ENCODE data around the gene NR3C2. TPM values are rescaled to one million over a fixed set of nuclear protein-coding genes. Genes with fewer than 3 reads are reported as not detected.
A peak's percentile ranks its signal among the peaks of the same experiment; 100 is the strongest.

The NR3C2 gene
- total RNA-seq, 1 experiment from 2014 or later: 0.63 TPM

DNA sequence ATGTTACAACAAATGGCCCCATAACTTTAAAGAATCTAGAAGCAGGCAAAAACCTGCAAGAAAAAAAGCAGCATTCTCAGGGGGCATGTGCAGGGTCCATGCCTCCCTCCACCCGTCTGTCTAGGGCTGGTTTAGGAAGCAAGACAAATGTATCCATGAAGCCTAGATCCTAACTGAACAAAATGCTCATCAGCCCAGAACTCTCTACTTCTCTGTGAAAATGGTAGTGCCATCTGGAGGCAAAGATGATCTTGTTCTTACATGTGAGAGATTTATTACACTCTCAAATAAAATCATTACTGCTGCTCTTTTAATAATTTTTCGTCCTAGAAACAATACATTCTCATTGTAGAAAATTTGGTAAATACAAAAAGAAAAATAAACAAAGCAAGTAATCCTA, 26.7 kb downstream of the NR3C2 start:
- no peaks in the 10 kb centered on the region for H3K4me1 ChIP-seq
- no peaks in the 10 kb centered on the region for H3K9me3 ChIP-seq (replicated peaks)
- no peaks in the 10 kb centered on the region for H3K36me3 ChIP-seq
- no peaks in the 10 kb centered on the region for H3K27me3 ChIP-seq
- DNase-seq: peak; percentile 4 to 44
- no peak overlapping the region for H3K27ac ChIP-seq
- H3K4me3 ChIP-seq: no peak overlapping the region

DNA sequence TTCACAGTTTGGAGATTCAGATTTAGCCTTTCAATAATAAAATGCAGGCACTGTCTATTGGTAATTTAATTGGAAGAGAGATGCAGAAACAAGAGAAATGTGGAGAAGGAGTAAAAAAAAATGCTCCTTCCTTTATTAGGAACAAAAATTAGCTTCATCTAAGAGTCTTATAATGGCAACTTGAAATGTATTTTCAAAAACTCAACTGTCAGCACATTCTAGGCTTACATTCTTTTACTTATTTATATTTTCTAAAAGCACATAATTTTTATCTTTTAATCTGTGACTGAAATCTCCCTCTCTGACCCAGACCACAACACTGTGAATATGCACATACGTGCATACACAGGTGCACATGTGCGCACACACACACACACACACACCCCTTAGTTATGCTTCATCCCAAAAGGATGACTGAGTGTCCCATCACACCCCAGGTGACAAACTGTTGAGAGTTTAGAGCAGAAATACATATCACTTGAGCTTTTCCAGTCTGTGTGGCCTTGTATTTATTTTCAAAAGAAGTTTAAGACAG, 29.7 kb downstream of the NR3C2 start:
- Histone ChIP-seq H3K27me3 (no peaks in the 10 kb centered on the region), H3K36me3 (no peaks in the 10 kb centered on the region), H3K4me3 (no peak overlapping the region), H3K4me1 (no peaks in the 10 kb centered on the region), H3K9me3 (replicated peaks) (no peaks in the 10 kb centered on the region), H3K27ac (no peak overlapping the region)
- no peak for DNase-seq

DNA sequence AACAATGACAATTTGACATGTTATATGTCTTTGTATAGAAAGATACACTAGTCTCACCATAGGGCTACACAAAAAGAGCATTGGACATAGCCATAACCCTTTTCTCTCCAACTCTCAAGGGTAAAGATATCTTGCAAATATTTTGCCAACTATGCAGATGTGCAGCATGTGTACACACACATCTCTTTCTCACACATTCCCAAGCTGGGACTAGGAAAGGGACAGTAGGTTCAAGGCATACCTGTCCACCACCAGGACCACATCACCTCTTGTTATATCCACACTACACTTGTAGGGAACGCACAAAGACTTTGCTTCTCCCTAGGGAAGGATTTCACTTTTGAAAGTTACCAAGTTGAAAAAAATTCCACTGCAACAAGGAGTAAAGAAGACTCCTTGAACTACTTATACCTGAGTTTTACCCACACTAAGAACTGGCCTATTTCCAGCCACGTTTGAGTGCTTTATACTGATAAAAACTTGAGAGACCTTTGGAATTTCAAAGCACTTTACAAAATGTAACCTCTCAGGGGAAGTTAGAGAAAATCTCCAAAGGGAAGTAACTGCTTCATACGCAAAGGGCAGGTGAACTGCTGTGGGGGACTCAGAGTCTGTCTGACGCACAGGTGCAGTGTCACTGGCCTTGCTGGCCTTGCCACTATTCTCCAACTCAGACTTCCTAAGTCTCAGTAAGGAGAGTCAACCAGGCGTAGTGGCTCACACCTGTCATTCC, 36.9 kb downstream of the NR3C2 start:
- Histone ChIP-seq H3K4me3 (no peak overlapping the region), H3K27me3 (no peaks in the 10 kb centered on the region), H3K9me3 (replicated peaks) (no peaks in the 10 kb centered on the region), H3K27ac (no peak overlapping the region), H3K36me3 (no peaks in the 10 kb centered on the region), H3K4me1 (no peaks in the 10 kb centered on the region)
- no peak for DNase-seq

DNA sequence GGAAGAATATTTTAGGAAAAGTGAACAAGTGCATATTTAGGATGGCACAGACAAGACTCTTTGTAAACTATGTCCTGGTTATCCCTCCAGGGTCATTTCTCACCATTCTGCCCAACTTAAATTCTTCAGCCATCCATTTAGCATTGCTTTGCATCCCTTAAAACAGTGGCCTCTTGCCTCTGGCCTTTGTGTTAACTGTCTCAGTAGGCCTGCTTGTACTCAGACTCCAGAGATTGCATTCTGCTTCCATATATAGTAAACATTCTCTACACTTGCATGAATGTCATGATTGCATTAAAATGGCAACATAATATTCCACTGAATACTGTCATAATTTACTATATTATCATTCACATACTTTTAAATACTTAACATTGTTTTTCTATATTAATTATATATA, 43.2 kb downstream of the NR3C2 start:
- H3K36me3 ChIP-seq: no peaks in the 10 kb centered on the region
- no peak overlapping the region for H3K27ac ChIP-seq
- H3K27me3 ChIP-seq: no peaks in the 10 kb centered on the region
- DNase-seq: no peak
- no peak overlapping the region for H3K4me3 ChIP-seq
- H3K4me1 ChIP-seq: peaks cover 9% of the 10 kb centered on the region
- no peaks in the 10 kb centered on the region for H3K9me3 ChIP-seq (replicated peaks)

DNA sequence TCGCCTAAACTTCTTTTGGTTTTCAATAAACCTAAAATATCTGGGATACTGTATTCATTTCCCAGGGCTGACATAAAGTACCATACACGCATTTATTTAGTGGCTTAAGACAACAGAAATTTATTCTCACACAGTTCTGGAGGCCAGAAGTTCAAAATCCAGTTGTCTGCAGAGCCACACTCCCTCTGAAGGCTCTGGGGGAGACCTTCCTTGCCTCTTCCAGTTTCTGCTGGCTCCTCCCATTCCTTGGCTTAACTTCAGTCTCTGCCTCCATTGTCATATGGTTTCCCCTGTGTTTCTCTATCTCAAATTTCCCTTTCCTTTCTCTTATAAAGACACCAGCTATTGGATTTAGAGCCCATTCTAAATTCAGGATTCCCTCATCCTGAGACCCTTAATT, 44.4 kb downstream of the NR3C2 start:
- Histone ChIP-seq H3K4me3 (no peak overlapping the region), H3K27me3 (no peaks in the 10 kb centered on the region), H3K9me3 (replicated peaks) (no peaks in the 10 kb centered on the region), H3K4me1 (peaks cover 9% of the 10 kb centered on the region), H3K36me3 (no peaks in the 10 kb centered on the region), H3K27ac (no peak overlapping the region)
- DNase-seq: no peak

DNA sequence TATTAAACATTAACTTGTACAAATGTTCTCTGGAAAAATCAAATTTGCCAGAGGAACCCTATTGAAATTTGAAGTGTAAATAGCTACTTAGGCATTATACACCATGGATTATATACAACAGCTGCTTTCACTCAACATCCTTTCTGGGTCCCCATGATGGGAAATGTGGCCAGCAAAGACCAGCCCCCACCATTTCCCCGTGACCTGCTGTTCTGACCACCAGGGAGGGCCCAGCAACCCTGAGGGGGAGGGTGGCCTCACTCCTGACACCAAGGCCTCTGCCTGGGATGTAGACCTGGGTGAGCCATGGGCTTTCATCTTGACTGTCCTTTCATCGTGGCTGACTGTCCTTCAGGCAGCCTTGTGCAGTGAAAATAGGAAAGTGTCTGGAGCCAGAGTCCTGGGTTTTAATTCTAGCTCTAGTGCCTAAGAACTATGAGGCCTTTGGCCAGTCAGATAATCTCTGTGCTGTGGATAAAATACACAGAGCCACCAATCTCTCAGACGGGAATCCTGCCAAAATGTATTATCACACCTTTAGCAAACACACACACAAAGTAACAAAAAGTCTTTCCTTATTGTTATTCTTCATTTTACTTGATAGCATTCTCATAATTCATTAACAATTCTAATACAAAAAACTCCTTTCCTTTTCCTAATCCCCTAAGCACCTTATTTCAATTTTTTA, 45.1 kb downstream of the NR3C2 start:
- peak; percentile 41 to 58 for DNase-seq
- Histone ChIP-seq H3K9me3 (replicated peaks) (no peaks in the 10 kb centered on the region), H3K4me3 (no peak overlapping the region), H3K36me3 (no peaks in the 10 kb centered on the region), H3K27me3 (no peaks in the 10 kb centered on the region), H3K4me1 (peaks cover 9% of the 10 kb centered on the region), H3K27ac (peak overlapping the region; percentile 10; the same call in 1 of the 2 replicates)

DNA sequence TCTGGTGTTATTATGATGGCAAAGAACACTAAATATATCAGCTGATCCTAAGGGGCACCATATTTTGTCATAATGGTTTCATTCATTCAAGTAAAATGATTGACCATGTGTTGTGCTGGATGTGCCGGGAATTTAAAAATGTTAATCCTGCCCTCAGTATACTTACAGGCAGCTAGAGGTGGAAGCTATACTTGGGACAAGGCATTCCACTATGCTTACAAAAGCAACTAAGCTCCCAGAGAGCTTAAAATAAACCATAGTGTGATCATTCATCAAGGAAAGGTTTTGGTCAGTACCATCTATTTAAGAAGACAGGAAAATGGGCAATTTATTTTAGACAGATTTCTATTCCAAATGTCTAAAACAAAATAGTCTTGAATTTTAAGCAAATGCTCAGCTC, 46.4 kb downstream of the NR3C2 start:
- peaks cover 9% of the 10 kb centered on the region for H3K4me1 ChIP-seq
- DNase-seq: no peak

DNA sequence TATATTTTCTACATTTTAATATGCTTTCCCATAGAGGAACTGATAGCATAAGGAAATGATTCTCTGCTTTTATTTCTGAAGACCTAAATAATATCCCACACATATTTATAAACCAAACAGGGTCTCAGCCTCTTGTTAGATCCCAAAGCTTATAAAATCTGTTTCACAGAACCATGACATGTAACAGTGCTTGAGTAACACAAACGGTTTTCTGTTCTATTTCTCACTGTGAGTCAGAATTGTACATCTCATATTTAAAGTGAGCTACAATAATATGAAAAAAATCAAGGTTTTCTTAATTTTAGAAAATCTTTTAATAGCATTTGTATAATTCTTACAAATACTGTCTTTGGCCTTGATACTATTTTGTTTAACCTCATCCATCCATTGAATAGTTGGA, 51.2 kb downstream of the NR3C2 start:
- Histone ChIP-seq H3K27me3 (no peaks in the 10 kb centered on the region), H3K36me3 (no peaks in the 10 kb centered on the region), H3K9me3 (replicated peaks) (no peaks in the 10 kb centered on the region), H3K27ac (no peak overlapping the region), H3K4me3 (no peak overlapping the region), H3K4me1 (no peaks in the 10 kb centered on the region)
- DNase-seq: no peak

More for the DNA sequence above, 46.4 kb downstream of the NR3C2 start:
- Histone ChIP-seq H3K27ac (no peak overlapping the region), H3K9me3 (replicated peaks) (no peaks in the 10 kb centered on the region), H3K36me3 (no peaks in the 10 kb centered on the region), H3K27me3 (no peaks in the 10 kb centered on the region), H3K4me3 (no peak overlapping the region)

DNA sequence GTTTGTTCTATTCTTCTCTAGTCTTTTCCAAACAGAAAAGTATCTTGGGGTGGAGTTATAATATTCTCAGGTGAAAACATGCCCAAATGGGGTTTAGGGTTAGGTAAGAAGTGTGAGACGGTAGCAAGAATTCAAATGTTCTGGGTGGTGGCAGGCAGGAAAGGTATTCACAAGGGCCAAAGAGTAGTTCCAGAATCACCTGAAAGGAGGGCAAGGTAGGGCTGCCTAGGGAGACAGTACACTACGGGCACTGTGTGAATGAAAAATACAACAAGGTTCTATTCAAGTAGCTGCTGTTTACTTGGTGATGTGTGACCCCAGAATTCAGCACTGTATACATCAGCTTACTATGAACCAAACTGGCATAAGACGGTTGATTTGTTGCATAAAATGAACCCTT, 51.9 kb downstream of the NR3C2 start:
- Histone ChIP-seq H3K27ac (no peak overlapping the region), H3K36me3 (no peaks in the 10 kb centered on the region), H3K4me1 (no peaks in the 10 kb centered on the region), H3K4me3 (no peak overlapping the region), H3K9me3 (replicated peaks) (no peaks in the 10 kb centered on the region), H3K27me3 (no peaks in the 10 kb centered on the region)
- no peak for DNase-seq

DNA sequence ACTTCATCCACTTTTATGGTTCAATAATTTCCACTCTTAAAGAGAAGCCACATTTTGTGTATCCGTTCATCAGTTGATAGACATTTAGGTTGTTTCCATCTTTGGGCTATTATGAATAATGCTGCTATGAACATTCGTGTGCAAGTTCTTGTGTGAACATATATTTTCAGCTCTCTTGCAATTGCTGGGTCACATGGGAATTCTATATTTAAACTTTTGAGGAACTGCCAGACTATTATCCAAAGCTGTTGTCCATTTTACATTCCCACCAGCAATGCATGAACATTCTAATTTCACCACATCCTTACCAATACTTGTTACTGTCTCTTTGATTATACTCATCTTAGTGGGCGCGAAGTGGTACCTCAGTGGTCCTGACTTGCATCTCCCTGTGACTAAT, 61.9 kb downstream of the NR3C2 start:
- Histone ChIP-seq H3K4me3 (no peak overlapping the region), H3K27me3 (no peaks in the 10 kb centered on the region), H3K9me3 (replicated peaks) (0 out of 2 replicates have a peak, but pooled peaks cover 3% of the 10 kb centered on the region), H3K36me3 (no peaks in the 10 kb centered on the region), H3K27ac (no peak overlapping the region), H3K4me1 (peaks cover 13% of the 10 kb centered on the region)
- DNase-seq: no peak

DNA sequence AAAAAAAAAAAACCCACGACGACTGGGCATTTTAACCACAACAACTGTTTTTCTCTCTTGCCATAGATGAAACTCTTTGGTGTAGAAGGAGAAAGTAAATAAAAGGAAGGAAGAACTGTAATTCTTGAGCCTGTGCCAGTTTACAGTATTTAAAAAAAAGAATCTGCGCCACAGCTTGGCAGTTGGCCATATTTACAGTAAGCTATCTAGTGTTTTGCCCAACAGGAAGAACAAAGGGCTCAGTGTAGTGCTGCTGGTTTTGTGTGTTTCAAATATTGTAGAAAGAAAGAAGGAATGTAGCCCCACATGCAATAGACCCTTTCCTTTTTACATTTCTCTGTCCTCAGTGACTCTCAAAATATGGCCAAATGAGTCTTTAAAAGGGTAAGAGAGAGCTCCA, 66.1 kb downstream of the NR3C2 start:
- Histone ChIP-seq H3K4me3 (no peak overlapping the region), H3K27ac (peak overlapping the region; percentile 53), H3K9me3 (replicated peaks) (0 out of 2 replicates have a peak, but pooled peaks cover 3% of the 10 kb centered on the region), H3K36me3 (no peaks in the 10 kb centered on the region), H3K4me1 (peaks cover 13% of the 10 kb centered on the region), H3K27me3 (no peaks in the 10 kb centered on the region)
- peak; percentile 64 to 86 for DNase-seq

DNA sequence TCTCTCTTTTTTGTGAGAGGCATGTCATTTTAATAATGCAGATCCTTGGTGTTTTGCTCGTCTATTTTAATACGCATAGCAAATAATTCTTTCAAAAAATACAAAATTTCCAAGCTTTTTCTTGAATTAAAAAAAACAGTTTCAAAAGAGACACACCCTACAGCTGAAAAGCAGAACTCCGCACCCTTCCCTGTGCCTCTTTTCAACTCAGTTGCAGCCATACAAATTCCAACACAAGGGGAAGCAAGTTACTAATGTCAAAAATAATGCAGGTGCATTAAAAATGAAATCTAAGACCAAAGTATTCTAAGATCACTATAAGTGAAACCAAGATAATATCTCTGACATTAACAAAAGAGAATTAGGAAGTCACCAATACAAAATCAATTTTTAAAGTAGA, 66.6 kb downstream of the NR3C2 start:
- H3K36me3 ChIP-seq: no peaks in the 10 kb centered on the region
- DNase-seq: no peak
- no peak overlapping the region for H3K4me3 ChIP-seq
- H3K9me3 ChIP-seq (replicated peaks): 0 out of 2 replicates have a peak, but pooled peaks cover 3% of the 10 kb centered on the region
- H3K4me1 ChIP-seq: peaks cover 13% of the 10 kb centered on the region
- no peaks in the 10 kb centered on the region for H3K27me3 ChIP-seq
- H3K27ac ChIP-seq: peak overlapping the region; percentile 53; the same call in 1 of the 2 replicates

DNA sequence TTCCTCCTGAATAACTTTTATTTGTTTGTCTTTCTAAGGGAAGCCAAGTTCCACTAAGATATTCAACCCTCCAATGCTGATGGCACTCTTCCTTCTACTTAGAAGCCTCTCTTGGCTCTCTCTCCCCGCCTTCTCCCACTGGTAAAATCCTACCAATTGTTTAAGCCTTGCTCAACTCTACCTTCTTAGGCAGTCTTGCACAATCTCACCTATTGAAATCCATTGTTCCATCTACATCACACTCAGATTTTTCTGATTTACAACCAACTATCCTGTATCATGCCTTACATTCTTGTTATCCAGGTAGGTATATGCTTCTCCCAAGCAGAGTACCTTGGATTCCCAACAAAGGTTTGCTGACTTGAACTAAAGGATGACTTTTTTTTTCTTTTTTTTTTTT, 69.1 kb downstream of the NR3C2 start:
- no peaks in the 10 kb centered on the region for H3K36me3 ChIP-seq
- no peaks in the 10 kb centered on the region for H3K27me3 ChIP-seq
- DNase-seq: no peak
- 0 out of 2 replicates have a peak, but pooled peaks cover 3% of the 10 kb centered on the region for H3K9me3 ChIP-seq (replicated peaks)
- H3K27ac ChIP-seq: no peak overlapping the region
- no peak overlapping the region for H3K4me3 ChIP-seq
- H3K4me1 ChIP-seq: peaks cover 31% of the 10 kb centered on the region

DNA sequence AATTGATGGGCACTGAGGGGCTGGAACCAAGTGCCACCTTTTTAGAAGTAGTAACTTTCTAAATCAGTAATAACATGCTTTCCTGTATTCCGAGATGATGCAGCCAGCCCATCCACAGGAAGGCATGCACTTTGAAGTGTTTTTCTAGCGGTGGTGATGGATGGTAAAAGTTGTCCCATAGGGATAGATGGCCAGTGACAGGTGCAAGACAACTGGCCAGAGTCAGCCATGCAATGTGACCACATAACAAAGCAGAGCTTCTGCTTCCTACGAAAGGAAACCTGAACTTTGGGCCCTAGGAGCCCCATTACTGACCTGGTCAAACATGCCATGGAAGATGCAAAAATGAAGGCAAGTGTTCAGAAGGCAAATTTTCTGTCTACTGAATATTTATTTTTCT, 72.3 kb downstream of the NR3C2 start:
- Histone ChIP-seq H3K36me3 (no peaks in the 10 kb centered on the region), H3K9me3 (replicated peaks) (no peaks in the 10 kb centered on the region), H3K27me3 (no peaks in the 10 kb centered on the region), H3K27ac (peak overlapping the region; percentile 51), H3K4me1 (peaks cover 30% of the 10 kb centered on the region), H3K4me3 (no peak overlapping the region)
- DNase-seq: peak; percentile 72 to 85

DNA sequence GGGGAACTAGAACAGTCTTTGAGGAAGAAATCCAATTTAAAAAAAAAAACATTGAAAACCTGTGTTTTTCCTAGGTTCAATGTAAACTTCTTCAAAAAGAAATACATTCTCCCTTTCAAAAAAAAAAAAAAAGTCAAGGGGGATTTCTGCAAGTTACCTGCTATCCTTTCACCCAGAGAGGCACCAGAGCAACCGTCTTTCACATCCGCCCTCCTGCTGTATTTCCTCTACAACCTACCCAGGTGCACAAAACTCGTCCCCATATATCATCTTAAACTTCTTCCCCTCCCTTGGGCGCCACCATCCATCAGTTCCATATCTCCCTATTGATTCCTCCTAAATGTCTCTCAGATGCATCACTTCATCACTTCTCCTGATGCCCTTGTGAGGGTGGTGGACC, 74.5 kb downstream of the NR3C2 start:
- H3K27me3 ChIP-seq: no peaks in the 10 kb centered on the region
- H3K27ac ChIP-seq: no peak overlapping the region

More for the DNA sequence above, 74.5 kb downstream of the NR3C2 start:
- DNase-seq: no peak
- Histone ChIP-seq H3K4me3 (no peak overlapping the region), H3K9me3 (replicated peaks) (no peaks in the 10 kb centered on the region), H3K4me1 (peaks cover 30% of the 10 kb centered on the region), H3K36me3 (no peaks in the 10 kb centered on the region)
